GM19193 (cell line): ENCODE measurements around the gene AQP6.

Source experiments
- POLR2A ChIP-seq: IDR thresholded peaks from 4 replicates; pipeline ENCODE4 v1.6.1; 2011; ENCODE audit not compliant: insufficient read depth, insufficient read length; ENCODE audit errors: extremely low read depth

AQP6 gene, protein sequence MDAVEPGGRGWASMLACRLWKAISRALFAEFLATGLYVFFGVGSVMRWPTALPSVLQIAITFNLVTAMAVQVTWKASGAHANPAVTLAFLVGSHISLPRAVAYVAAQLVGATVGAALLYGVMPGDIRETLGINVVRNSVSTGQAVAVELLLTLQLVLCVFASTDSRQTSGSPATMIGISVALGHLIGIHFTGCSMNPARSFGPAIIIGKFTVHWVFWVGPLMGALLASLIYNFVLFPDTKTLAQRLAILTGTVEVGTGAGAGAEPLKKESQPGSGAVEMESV

DNA sequence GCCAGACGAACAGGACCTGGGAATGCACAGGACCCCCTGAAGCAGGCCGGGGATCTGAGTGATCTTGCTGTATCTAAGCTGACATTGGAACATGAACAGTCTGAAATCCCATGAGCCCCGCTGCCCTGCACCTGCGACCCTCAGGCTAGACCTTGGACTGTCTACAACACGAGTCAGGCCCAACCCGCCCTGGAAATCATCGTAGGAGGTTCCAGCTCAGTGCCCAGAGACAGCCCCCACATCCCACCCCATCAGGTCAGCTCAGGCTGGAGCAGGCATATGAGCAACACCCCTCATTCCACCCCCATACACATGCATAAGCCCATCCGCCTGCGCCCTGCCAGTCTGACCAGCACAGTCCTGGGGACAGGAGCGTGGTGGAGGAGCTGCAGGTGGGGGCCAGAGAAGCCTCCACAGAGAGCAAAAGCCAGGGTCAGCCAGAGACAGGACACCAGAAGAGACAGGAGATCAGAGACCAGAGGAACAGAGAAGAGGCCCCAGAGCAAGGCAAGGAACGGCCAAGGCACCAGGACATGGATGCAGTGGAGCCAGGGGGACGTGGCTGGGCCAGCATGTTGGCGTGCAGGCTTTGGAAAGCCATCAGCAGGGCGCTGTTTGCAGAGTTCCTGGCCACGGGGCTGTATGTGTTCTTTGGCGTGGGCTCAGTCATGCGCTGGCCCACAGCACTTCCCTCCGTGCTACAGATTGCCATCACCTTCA, at the start of gene AQP6:
AQP6 (plus strand) TSS at position 307 of the 720 bp plus-strand sequence; CDS start at position 534, 227 bp downstream.
- TF ChIP-seq POLR2A: no peak

DNA sequence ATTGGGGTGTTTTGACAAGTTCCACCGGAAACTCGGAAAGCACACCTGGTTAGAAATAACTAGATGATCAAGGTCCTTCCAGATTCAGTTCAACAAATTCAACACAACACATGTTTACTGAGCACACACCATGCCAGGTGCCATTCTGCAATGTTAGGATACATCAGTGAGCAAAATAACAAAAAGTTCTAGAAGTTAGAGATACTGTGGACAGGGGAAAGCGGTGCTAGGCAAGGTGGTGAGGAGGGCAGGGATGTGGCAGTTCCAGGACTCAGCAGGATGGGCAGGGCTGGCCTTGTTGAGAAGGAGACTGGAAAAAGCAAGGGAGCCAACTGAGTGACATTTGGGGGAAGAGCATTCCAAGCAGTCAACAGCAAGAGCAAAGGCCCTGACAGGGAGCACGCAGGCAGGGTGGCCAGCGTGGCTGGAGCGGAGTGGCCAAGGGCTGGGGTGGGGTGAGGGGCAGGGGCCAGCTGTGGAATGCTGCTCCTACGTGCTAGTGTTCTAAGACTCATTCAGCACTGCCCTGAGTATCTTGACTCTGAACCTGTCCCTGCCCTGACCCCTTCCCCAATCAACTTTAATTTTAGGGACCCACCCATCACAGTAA, 49.6 kb upstream of the AQP6 start:
- no peak for TF ChIP-seq POLR2A

DNA sequence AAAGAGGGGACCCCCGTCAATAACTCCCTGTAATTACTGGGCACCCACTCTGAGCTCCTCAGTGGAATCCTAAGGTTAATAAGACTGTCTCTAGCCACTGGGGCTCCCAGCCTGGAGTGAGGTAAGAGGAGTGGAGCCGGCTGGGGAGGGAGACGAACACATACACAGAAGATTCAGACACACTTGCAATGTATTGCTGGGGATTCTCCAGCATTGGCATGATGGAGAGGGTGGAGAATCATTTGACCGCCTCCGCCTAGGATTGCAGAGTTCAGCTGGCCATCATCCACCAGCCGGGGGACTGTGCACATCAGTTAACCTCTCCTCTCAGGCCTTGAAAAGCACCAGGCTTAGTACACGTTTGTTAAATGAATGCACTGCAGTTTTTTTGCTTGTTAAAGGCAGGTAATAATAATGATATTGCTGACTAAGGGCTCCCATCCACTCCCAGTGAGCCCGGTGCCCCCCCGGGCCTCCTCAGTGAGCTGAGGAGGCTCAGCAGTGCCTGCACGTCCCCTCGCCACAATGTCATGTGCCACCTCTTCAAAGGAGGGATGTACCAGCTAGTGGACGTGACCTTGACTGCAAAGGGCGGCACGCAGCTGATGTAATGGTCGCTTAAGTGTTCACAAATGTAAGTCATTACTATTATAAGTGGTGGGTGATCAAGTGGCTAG, 48.7 kb upstream of the AQP6 start:
- TF ChIP-seq POLR2A: no peak

DNA sequence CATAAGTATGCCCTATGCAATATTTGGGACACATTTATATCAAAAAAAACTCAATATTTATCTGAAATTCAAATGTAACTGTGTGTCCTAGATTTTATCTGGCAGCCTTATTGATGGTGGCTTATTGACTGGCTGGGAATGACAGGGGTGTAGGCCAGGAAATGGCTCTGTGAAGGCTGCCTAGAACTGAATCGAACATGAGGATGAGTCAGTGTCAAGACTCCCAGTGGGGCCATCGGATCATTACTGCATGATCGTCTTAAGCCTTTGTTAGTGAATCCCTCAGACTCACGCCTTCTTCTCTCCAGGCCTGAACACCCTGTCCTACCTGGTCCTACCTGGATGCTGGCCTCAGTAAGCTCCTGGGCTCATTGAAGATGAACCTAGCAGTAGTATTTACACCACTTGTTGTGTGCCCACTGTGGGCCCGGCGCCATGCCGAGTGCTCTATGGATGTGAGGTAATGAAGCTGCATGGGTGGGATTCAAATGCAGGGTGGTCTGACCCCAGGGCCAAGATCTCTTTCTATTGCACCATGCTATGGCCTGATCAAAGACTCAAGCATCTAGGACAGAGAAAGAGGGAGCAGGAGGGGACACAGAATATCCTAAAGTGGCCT, 48.0 kb upstream of the AQP6 start:
- TF ChIP-seq POLR2A: no peak

DNA sequence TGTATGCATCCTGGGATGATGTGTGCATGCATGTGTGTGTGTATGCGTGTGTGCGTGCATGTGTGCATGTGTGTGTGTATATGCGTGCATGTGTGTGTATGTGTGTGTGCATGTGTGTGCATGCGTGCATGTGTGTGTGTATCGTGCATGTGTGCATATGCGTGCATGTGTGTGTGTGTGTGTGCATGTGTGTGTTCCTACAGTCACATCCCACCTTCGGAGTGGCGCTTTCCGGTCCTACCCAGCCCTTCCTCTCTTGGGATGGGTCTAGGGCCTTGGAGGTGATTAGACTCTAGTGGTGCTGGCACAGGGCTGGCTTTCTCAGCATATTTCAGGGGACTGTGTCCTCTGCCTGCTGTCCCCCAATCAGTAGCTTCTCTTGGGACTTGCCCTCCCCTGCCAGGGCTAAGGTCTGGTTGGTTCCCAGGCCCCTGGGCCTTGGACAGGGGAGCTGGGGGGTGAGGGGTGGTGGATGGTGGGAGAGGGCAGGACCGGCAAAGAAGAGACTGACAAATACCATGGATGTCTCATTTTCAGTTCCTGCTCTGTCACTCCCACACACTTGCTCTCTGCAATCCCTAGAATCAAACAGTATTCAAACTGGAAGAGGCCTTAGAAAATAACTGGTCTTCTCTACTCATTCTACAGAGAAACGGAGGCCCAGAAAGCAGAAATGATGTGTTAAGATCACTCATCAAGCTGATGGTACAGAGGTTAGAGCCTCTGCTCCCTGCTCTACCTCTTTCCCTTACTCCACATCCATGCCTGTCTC, 47.1 kb upstream of the AQP6 start:
- TF ChIP-seq POLR2A: no peak

DNA sequence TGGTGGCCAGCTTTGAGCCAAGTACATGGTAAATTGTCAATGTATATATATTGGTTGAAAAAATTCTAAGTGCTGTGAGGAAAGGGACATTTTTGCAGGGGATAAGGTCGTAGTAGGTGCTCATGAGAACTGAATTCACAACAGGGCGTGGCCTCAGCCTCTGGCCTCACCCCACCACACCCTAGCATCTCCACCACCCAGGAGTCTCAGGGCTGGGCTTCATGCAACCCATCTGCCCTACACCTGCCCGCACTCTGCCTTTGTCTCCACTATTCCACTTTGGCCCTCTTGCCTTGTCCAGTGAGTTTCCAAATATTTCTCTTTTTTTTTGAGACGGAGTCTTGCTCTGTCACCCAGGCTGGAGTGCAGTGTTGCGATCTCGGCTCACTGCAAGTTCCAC, 44.3 kb upstream of the AQP6 start:
- no peak for TF ChIP-seq POLR2A

DNA sequence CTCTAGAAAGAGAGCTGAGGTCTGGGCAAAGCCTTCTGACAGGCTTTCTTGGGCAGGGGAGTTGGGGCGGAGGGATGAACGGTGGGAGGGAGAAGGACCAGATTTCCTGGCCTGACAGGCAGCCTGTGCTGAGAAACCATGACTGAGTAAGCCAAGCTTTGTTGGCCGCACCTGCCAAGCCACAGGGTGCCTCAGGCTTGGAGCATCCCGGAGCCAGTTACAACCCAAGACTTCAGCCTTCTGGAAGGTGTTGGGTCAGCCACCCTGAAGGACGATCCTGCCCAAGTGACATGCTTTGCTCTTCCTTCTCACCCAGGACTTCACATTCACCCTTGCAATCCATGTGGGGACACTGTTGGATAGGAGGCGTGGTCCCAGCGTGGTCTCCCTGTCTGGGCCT, 43.2 kb upstream of the AQP6 start:
- no peak for TF ChIP-seq POLR2A

DNA sequence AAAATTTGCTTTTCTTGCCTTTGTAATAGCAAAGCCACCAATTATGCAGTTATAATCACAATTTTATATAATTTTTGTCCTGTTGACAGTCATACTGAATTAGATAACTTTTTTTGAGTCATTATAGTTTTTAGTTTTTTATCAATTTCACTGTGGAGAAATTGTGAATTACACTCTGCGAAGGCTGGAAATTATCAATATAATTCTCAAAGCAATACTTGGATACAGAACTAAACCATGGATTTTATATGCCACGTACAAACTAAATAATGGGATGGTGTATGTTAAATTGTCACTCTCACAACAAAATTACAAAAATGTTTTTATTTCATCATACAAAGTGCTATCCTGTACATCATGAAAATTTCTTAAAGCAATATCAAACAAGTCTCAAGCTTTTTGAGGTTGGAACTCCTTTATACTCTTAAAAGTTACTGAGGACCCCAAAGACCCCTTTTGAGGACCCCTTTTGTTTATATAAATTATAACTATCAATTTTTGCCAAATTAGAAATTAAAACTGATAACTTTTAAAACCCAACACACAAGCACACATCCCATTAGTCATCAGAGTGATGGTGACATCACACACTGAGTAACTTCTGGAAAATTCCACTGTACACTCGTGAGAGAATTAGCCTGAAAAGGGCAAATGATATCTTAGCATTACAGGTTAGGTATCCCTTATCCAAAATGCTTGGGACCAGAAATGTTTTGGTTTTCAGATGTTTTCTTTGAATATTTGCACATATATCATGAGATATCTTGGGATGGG, 42.0 kb upstream of the AQP6 start:
- TF ChIP-seq POLR2A: no peak

DNA sequence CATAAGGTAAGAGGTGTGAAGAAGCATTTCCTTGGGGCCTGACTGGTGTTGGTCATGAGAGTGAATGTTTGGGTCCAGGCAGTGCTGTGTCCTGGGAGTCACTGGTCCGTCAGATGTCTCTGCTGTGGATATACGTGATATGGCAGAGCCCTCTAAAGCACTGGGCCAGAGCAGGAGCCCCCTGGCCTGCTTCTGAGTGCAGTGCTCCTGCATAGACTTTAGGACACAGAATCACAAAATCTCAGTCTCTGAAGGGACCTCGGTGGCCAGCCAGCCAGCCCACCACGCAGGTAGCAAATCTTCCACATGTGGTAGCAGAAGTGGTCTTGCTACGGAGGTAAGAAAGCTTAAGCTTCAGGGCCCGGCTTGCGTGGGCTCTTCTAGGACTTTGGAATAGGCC, 40.7 kb upstream of the AQP6 start:
- TF ChIP-seq POLR2A: no peak

DNA sequence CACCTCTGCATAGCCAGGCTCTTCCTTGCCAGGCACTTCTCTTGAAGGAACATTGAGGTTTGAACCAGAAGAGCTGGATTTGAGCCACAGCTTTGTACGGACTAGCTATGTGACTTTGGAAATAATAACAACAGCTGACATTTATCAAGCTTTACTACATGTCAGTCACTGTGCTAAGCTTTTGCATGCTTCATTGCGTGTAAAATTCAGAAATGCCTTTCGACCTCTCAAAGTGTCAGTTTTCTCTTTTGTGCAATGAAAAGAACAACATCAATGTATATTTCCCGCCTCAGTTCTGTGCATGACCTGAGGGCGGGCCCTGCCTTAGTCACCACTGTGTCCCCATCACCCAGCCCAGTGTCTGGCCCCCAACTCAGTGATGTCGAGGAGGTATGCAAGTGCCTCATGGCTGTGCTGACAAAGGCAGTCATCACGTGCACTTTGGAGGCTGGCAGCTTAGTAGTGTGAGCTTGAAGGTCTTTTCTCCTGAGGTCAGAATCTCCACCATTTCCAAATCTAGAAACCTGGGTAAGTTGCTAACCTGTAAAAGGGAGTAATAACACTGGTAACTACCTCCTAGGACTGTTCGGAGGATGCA, 40.1 kb upstream of the AQP6 start:
- no peak for TF ChIP-seq POLR2A

DNA sequence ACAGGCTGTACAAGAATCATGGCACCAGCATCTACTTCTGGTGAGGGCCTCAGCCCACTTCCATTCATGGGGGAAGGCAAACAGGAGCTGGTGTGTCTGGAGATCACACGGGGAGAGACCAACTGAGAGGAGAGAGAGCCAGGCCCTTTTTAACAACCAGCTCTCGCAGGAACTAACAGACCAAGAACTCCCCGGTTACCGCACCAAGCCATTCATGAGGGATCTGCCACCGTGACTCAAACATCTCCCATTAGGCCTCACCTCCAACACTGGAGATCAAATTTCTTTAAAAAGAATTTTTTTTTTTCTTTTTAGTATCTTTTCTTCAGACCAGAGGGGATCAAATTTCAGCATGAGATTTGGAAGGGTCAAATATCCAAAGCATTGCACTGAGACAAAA, 39.0 kb upstream of the AQP6 start:
- TF ChIP-seq POLR2A: no peak

DNA sequence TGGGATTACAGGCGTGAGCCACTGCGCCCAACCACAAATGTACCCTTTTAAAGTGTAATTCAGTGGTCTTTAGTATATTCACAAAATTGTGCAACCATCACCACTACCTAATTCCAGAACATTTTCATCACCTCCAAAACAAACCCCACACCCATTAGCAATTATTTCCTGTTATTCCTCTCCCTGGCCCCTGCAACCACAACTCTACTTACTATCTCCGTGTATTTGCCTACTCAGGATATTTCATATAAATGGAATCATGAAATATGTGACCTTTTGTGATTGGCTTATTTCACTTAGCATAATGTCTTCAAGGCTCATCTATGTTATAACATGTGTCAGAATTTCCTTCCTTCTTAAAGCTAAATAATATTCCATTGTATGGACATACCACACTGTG, 38.2 kb upstream of the AQP6 start:
- no peak for TF ChIP-seq POLR2A

DNA sequence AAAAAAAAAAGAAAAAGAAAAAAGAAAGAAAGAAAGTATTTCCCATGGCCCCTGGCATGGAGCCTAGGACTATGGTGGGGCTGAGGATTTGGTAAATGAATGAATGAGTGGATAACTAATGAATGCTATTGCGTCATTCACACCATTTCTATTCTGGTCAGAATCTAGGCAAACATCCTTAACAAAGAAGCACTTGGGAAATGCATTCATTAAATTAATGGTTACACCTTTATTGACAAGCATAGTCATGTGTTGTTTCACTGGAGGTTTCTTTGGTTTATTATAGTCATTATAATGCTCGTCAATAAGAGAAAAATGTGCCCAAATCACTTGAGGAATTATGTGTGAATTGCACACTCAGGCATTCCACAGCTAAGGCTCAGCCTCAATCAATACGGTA, 35.8 kb upstream of the AQP6 start:
- TF ChIP-seq POLR2A: no peak

DNA sequence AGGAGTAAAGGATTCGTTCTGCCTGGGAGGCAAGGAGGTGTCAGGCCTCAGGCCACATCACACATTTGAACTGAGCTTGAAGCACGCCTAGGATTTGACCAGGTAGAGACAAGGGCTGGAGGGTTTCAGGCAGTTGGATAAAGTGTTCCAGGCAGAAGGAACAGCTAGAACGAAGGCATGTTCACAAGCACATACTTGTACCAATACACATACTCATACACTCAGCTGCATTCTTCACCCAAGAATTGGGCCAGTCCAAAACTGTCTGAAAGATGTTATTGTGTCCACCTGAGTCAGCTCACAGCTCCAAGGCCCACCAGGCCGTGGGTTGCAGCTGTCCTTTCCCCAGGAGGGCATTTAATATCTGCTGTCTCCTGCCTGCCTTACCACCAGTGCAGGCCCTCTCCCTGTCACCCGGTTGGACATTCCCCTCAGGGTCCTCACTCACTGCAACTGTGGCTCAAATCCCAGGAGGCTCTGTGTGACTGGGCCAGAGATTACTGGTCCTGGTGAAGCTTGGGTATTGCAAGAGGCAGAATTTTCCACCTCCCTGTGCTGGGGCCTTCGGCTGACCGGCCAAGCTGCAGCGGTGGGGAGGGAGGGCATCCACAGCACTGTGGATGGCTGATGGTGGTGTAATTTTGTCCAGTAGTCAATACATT, 35.0 kb upstream of the AQP6 start:
- TF ChIP-seq POLR2A: no peak
